ENCODE results near the gene NOS1AP. TPM values are rescaled to one million over a fixed set of nuclear protein-coding genes. Genes with fewer than 3 reads are reported as not detected.

The NOS1AP gene
- total and polyA plus RNA-seq, 2 donors (not counting 3 experiments of a cell fraction or from before 2014, with no cell fraction given), result 1.3 to 5.4 TPM

DNA sequence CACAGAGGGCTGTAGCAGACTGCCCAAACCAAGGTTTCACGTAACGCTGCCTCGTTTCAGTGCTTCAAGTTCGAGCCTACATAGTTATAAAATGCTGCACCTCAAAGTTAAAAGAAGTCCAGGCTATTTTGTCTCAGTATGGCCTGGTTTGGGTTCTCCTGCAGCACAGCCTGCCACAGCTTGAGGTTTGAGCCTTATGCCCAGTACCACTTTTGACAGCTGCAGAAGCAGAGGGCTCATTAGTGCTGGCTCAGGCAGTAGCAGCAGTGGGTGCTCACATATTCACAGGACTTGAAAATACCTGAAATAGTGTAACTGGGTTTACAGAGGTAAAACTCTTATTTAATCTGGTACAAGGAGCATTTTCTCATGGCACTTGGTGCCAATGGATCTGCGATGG lies 291.9 kb downstream of the NOS1AP start:
- FAIRE-seq (no peak), DNase-seq (ENCODE audit: low read depth, low spot score) (no peak)
- no peaks in the 10 kb centered on the region for H3K79me2 ChIP-seq (ENCODE audit: control insufficient read depth, insufficient read depth, low read length)
- CTCF ChIA-PET, result no interaction called here
- H3K4me1 ChIP-seq (ENCODE audit: control insufficient read depth, extremely low read depth, insufficient read depth, low read length), result no peaks in the 10 kb centered on the region
- H3K9me3 ChIP-seq (replicated peaks; ENCODE audit: control insufficient read depth, insufficient read depth, low read length), result no peaks in the 10 kb centered on the region
- H3K27me3 ChIP-seq (ENCODE audit: control insufficient read depth in 2 of 2, insufficient read depth in 2 of 2, low read length in 2 of 2), result no peaks in the 10 kb centered on the region
- TF ChIP-seq, protein P1, sequence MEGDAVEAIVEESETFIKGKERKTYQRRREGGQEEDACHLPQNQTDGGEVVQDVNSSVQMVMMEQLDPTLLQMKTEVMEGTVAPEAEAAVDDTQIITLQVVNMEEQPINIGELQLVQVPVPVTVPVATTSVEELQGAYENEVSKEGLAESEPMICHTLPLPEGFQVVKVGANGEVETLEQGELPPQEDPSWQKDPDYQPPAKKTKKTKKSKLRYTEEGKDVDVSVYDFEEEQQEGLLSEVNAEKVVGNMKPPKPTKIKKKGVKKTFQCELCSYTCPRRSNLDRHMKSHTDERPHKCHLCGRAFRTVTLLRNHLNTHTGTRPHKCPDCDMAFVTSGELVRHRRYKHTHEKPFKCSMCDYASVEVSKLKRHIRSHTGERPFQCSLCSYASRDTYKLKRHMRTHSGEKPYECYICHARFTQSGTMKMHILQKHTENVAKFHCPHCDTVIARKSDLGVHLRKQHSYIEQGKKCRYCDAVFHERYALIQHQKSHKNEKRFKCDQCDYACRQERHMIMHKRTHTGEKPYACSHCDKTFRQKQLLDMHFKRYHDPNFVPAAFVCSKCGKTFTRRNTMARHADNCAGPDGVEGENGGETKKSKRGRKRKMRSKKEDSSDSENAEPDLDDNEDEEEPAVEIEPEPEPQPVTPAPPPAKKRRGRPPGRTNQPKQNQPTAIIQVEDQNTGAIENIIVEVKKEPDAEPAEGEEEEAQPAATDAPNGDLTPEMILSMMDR (IDR thresholded peaks at IDR 0.05; ENCODE audit: extremely low read depth in 1 of 2, insufficient read depth in 1 of 2, low read depth in 1 of 2, low read length in 2 of 2), result no peak
- TF ChIP-seq, protein P2, sequence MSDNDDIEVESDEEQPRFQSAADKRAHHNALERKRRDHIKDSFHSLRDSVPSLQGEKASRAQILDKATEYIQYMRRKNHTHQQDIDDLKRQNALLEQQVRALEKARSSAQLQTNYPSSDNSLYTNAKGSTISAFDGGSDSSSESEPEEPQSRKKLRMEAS (IDR thresholded peaks at IDR 0.05; ENCODE audit: insufficient read depth, insufficient read length), result no peak
- TF ChIP-seq GATA2 (IDR thresholded peaks at IDR 0.05; ENCODE audit: insufficient read depth, insufficient read length, low read depth, low read length), result no peak
- TF ChIP-seq FOS (IDR thresholded peaks at IDR 0.05; ENCODE audit: borderline replicate concordance, insufficient read depth, low read length), result no peak
- TF ChIP-seq JUN (IDR thresholded peaks at IDR 0.05; ENCODE audit: borderline replicate concordance, insufficient read depth, insufficient read length, low read depth), result no peak
- no peak for TF ChIP-seq EZH2 (IDR thresholded peaks at IDR 0.05; ENCODE audit: borderline replicate concordance, low read depth, low read length, severe bottlenecking)
- no peak for TF ChIP-seq POLR2A (IDR thresholded peaks at IDR 0.05; ENCODE audit: low read depth, low read length)
- TF ChIP-seq POLR2AphosphoS5 (IDR thresholded peaks at IDR 0.05; ENCODE audit: insufficient read depth, low read depth, low read length), result no peak
- no peak for TF ChIP-seq MYC (IDR thresholded peaks at IDR 0.05; ENCODE audit: low read depth, low read length)
- H3K36me3 ChIP-seq (ENCODE audit: control insufficient read depth in 2 of 2, extremely low read depth in 1 of 2, insufficient read depth in 2 of 2, low read length in 2 of 2), result peaks cover 0 to 4% of the 10 kb centered on the region in 2 experiments
- no peaks in the 10 kb centered on the region for H4K20me1 ChIP-seq (replicated peaks; ENCODE audit: control insufficient read depth, extremely low read depth, insufficient read depth, low read length)
- no peak overlapping the region for H3K27ac ChIP-seq (ENCODE audit: insufficient read depth, low read depth, low read length)
- no TSS peak for BruUV-seq (replicated peaks)
- dilution Hi-C loops (cut with MboI; ENCODE audit: extremely low pct_ligation_motif_present, low sequenced_read_pairs) (no loop called here), intact Hi-C loops (cut with micrococcal nuclease) (no loop called here)
- POLR2A ChIA-PET, result no interaction called here
- H2AFZ ChIP-seq (ENCODE audit: low read depth, low read length), result no peak overlapping the region
- no peaks in the 10 kb centered on the region for H3K9me1 ChIP-seq (replicated peaks; ENCODE audit: control insufficient read depth, extremely low read depth, insufficient read depth, low read length)
- H3K4me2 ChIP-seq (ENCODE audit: insufficient read depth, low read length), result no peak overlapping the region
- no peak overlapping the region for H3K4me3 ChIP-seq (replicated peaks in 1 of 3; ENCODE audit: insufficient read depth in 1 of 3, low read depth in 1 of 3, low read length in 3 of 3)
- H3K9ac ChIP-seq (replicated peaks; ENCODE audit: extremely low read depth, insufficient read depth, low read length), result no peak overlapping the region
